HCT116 (cell line): ENCODE measurements around the gene NLRP1.
A peak's percentile ranks its signal among the peaks of the same experiment; 100 is the strongest.

ENCODE experiments used
- EZH2 ChIP-seq: fragments of 200-600 bp; sonication (generic); IDR thresholded peaks from 2 replicates; pipeline ENCODE4 v1.6.1; 2017; ENCODE audit warnings: antibody characterized with exemption, mixed run types
- EZH2phosphoT487 ChIP-seq: fragments of 200-600 bp; IDR thresholded peaks from 2 replicates; pipeline ENCODE4 v1.6.1; 2018; ENCODE audit warnings: antibody characterized with exemption, borderline replicate concordance
- JUND ChIP-seq: IDR thresholded peaks from 2 replicates; pipeline ENCODE4 v1.6.1; 2012
- POLR2A ChIP-seq: IDR thresholded peaks from 2 replicates; pipeline ENCODE4 v1.7.0; 2011; ENCODE audit warnings: borderline replicate concordance; ENCODE audit not compliant: insufficient read depth, insufficient read length; ENCODE audit errors: extremely low read depth
- POLR2AphosphoS5 ChIP-seq: IDR thresholded peaks from 2 replicates; pipeline ENCODE4 v1.6.1; 2011; ENCODE audit warnings: mild to moderate bottlenecking, low read depth, low read length, moderate library complexity
- RAD21 ChIP-seq: IDR thresholded peaks from 2 replicates; pipeline ENCODE4 v1.6.1; 2012; ENCODE audit warnings: low read depth, mild to moderate bottlenecking
- SIN3A ChIP-seq: IDR thresholded peaks from 2 replicates; pipeline ENCODE4 v1.6.1; 2012; ENCODE audit warnings: low read depth
- SP1 ChIP-seq: IDR thresholded peaks from 2 replicates; pipeline ENCODE4 v1.6.1; 2012; ENCODE audit warnings: low read depth
- ZNF274 ChIP-seq: fragments of 200-500 bp; sonication (Bioruptor generic); IDR thresholded peaks from 2 replicates; pipeline ENCODE4 v1.6.1; 2014; ENCODE audit warnings: mild to moderate bottlenecking, low read depth, low read length, inconsistent platforms
- TF ChIP-seq, protein P1 (sequence below), 3 experiments: fragments of 200-600 bp in 1 of 3; sonication (generic) in 1 of 3; IDR thresholded peaks in 2 of 3; conservative IDR thresholded peaks in 1 of 3; 2 replicates each; pipeline ENCODE4 v1.5.1; 2012 to 2017; ENCODE audit warnings: low read depth in 2 of 3, low read length in 2 of 3, antibody characterized with exemption in 1 of 3, borderline replicate concordance in 1 of 3, control low read depth in 1 of 3, mild to moderate bottlenecking in 1 of 3, mixed read lengths in 1 of 3, mixed run types in 1 of 3, moderate library complexity in 1 of 3; ENCODE audit not compliant: insufficient read depth in 1 of 3
- TF ChIP-seq, protein P2 (sequence below): IDR thresholded peaks from 2 replicates; pipeline ENCODE4 v1.6.1; 2012; ENCODE audit warnings: low read depth
- TF ChIP-seq, protein P3 (sequence below): IDR thresholded peaks from 2 replicates; pipeline ENCODE4 v1.6.1; 2011; ENCODE audit warnings: mild to moderate bottlenecking, low read length, moderate library complexity; ENCODE audit not compliant: insufficient replicate concordance; ENCODE audit errors: extremely low read depth

DNA sequence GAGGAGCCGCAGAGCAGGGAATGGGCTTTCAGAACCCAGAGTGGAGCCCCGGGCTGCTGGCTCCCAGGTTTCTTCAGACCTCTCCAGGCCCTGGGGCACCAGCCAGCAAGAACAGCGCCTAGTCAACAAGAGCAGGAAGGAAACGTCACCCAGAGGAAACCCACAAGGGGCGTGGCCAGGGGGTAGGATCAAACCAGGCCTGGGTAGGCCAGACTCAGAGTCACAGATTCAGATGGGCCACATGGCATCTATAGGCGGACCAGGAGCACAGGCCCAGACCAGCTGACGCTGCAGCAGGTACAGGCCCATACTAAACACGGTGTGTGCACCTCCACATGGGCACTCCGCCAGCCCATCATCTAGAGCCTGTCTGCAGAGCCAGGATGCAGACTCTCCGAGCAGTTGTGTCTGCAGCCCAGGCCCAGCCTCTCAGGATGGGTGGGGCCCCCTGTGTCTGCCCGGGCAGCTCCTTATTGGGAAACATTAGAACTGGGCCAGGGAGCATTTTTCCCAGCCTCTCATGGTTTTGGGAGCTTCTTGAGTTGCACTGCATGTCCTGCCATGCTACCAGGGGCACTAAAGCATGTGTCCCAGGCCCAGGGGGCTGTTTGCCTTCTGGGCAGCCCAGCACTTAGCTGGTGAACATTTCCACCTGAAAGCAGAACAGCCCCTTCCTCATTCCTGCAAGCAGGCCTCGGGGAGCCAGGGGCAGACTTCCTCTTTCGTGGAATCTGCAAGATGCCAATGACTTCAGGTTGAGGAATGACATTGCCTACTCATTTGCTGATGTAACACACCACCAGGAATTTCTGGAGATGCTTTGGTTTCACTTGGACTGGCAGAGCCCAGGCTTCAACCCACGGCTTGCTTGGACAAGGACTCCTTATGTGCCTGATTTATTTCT, at the start of gene NLRP1:
- peak; percentile 21 for TF ChIP-seq POLR2A
- TF ChIP-seq, protein P1, sequence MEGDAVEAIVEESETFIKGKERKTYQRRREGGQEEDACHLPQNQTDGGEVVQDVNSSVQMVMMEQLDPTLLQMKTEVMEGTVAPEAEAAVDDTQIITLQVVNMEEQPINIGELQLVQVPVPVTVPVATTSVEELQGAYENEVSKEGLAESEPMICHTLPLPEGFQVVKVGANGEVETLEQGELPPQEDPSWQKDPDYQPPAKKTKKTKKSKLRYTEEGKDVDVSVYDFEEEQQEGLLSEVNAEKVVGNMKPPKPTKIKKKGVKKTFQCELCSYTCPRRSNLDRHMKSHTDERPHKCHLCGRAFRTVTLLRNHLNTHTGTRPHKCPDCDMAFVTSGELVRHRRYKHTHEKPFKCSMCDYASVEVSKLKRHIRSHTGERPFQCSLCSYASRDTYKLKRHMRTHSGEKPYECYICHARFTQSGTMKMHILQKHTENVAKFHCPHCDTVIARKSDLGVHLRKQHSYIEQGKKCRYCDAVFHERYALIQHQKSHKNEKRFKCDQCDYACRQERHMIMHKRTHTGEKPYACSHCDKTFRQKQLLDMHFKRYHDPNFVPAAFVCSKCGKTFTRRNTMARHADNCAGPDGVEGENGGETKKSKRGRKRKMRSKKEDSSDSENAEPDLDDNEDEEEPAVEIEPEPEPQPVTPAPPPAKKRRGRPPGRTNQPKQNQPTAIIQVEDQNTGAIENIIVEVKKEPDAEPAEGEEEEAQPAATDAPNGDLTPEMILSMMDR (IDR thresholded peaks at IDR 0.05 in 2 of 3, conservative IDR thresholded peaks at IDR 0.05 in 1 of 3; ENCODE audit: borderline replicate concordance in 1 of 3, insufficient read depth in 1 of 3, low read depth in 2 of 3, low read length in 2 of 3), result no peak
- no peak for TF ChIP-seq RAD21
- no peak for TF ChIP-seq EZH2
- TF ChIP-seq POLR2AphosphoS5, result peak; percentile 70
- TF ChIP-seq EZH2phosphoT487, result no peak
- TF ChIP-seq, protein P2, sequence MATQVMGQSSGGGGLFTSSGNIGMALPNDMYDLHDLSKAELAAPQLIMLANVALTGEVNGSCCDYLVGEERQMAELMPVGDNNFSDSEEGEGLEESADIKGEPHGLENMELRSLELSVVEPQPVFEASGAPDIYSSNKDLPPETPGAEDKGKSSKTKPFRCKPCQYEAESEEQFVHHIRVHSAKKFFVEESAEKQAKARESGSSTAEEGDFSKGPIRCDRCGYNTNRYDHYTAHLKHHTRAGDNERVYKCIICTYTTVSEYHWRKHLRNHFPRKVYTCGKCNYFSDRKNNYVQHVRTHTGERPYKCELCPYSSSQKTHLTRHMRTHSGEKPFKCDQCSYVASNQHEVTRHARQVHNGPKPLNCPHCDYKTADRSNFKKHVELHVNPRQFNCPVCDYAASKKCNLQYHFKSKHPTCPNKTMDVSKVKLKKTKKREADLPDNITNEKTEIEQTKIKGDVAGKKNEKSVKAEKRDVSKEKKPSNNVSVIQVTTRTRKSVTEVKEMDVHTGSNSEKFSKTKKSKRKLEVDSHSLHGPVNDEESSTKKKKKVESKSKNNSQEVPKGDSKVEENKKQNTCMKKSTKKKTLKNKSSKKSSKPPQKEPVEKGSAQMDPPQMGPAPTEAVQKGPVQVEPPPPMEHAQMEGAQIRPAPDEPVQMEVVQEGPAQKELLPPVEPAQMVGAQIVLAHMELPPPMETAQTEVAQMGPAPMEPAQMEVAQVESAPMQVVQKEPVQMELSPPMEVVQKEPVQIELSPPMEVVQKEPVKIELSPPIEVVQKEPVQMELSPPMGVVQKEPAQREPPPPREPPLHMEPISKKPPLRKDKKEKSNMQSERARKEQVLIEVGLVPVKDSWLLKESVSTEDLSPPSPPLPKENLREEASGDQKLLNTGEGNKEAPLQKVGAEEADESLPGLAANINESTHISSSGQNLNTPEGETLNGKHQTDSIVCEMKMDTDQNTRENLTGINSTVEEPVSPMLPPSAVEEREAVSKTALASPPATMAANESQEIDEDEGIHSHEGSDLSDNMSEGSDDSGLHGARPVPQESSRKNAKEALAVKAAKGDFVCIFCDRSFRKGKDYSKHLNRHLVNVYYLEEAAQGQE, result no peak
- TF ChIP-seq SP1, result no peak
- TF ChIP-seq JUND, result no peak
- TF ChIP-seq SIN3A, result no peak
- no peak for TF ChIP-seq ZNF274
- TF ChIP-seq, protein P3, sequence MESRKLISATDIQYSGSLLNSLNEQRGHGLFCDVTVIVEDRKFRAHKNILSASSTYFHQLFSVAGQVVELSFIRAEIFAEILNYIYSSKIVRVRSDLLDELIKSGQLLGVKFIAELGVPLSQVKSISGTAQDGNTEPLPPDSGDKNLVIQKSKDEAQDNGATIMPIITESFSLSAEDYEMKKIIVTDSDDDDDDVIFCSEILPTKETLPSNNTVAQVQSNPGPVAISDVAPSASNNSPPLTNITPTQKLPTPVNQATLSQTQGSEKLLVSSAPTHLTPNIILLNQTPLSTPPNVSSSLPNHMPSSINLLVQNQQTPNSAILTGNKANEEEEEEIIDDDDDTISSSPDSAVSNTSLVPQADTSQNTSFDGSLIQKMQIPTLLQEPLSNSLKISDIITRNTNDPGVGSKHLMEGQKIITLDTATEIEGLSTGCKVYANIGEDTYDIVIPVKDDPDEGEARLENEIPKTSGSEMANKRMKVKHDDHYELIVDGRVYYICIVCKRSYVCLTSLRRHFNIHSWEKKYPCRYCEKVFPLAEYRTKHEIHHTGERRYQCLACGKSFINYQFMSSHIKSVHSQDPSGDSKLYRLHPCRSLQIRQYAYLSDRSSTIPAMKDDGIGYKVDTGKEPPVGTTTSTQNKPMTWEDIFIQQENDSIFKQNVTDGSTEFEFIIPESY, result no peak
